Measurements from ENCODE around the gene SLC30A1.
"Not testable (repeated sequence)": the region's sequence is repeated elsewhere in the genome, so short reads cannot be mapped to it uniquely, and the experiment has no call there.

Gene SLC30A1

GRCh38 chr1:211583011-211583992 is 4.3 kb upstream of the SLC30A1 start:
- no peak for DNase-seq

DNA sequence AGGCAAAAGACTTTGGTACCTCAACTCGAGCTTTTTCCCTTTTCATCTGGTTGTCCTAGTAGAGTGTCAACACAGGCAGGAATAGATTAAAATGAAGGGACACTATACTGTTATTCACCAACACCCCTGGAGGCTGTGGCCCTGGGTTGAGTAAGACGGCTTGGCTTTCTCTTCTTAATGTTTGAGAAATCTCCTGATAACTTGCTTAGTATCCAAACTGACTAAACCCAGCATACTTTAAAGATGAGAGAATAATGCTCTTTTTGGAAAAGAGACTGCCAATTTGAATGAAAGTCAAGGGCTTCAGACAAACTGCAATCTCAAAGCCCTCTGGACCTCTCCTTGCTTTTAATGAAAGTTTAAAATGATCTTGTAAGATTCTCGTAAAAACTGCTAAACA is 2.6 kb upstream of the SLC30A1 start:
- no peak for DNase-seq

DNA sequence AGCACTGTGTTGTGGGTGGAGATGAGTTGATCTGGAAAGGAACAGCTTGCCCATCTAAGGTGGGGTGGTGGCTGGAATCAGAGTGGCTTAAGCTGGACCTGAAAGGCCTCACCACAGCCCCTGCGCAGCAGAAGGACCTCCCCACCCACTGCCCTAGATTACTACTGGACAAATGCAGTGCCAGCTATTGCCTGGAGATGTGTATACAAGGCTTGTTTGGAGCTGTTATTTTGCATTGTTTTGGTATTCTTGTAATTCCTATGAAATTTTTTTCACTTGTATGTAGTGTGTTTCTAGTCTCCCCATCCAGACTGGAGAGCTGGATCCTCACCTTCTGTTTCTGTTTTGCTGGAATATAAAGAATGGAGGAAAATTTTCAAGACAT is 1.3 kb upstream of the SLC30A1 start:
- DNase-seq: no peak

GRCh38 chr1:211579440-211580302 is 710 bp upstream of the SLC30A1 start:
- DNase-seq: peak; percentile 69

DNA sequence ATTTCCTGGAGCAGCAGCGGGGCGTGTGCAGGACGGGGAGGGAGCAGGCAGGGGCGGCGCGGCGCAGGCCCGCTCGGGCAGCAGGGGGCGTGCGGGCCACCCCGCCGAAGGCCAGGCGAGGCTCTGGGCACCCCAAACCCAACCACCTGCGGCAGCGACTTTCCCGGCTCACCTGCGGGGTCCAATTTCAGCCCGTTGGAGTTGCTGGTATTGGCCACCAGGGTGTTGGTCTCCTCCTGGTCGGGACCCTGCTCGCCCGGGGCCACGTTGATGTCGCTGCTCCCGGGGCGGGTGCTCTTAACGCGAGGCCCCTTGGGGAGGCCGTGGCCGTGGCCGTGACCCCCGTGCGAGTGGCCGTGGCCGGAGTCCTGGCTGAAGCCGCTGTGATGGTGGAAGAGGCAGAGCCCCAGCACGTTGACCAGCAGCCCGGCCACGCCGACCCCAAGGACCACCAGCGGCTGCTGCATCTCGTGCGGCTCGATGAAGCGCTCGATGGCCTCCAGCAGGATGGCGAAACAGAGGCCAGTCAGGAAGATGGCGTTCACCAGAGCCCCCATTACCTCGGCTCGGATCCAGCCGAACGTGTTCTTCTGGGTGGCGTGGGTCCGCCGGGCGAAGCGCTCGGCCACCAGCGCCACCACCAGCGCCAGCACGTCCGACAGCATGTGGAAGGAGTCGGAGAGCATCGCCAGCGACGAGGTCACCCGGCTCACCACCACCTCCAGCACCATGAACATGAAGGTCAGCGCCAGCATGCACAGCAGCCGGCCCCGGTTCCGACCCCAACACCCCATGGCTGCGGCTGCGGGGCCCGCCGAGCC is 932 bp downstream of the SLC30A1 start:
- peak; percentile 70 for DNase-seq

DNA sequence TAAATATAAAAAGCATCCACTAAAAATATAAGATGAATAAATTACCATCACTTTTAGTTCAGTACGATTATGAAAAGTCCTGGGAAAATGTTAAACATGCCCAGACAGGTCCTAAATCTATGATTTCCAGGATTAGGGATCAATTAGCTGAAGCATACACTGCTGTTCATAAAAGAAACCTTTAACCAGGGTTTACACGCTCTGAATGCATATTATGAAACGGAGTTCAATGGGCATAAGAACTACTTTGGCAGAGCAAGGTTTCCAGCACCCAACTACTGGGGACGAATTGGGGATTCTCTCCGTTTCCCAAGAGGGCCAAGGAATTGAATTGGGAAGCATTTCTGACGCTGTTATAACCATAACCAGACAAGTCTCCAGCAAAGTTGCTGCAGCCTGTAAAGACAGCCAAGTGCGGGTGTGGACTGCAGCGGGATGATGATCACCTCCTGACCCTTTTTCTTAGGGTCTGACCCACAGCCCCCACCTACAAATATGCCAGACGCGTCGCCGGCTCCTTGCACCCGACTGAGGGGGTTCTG is 1.6 kb downstream of the SLC30A1 start:
- DNase-seq: no peak

GRCh38 chr1:211576717-211577116 is 2.2 kb downstream of the SLC30A1 start:
- no peak for DNase-seq

DNA sequence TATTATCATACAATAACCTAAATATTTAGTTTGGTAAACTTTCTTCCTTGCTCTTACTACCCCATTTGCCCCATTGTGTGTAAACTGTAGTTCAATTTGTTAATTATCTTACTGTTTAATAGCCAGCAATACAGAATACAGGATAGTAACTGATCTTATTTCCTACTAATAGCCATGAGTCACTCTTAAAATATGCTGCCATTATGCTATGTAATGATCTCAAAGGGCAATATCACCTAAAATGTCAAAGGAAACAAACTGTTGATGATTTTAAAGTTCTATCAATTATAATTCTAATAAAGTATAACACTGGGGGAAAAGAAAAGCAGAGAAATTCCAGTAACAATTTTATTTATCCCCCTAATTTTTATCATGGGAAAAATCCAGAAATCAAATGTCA is 4.3 kb downstream of the SLC30A1 start:
- no peak for DNase-seq

DNA sequence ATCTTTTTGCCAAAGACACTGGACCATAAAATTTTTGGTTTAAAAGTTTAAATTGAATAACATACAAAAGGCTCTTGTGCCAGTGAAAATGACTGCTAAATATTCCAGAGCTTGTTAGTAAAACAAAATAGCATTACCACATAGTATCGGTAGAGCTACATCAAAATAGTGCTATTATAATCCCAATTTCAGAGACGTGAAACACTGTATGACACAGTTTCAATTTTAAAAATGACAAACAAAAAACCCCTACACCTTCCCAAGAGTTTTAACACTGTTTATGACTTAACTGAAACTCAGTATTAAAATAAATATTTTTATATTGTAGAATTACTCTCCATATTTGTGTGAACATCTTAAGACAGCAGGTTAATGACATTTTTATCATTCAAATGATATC is 7.0 kb downstream of the SLC30A1 start:
- DNase-seq: no peak

GRCh38 chr1:211570378-211570777 is 8.6 kb downstream of the SLC30A1 start:
- DNase-seq: not testable (repeated sequence)

GRCh38 chr1:211566431-211567025 is 12.4 kb downstream of the SLC30A1 start:
- DNase-seq: no peak

GRCh38 chr1:211564084-211564483 is 14.9 kb downstream of the SLC30A1 start:
- DNase-seq: no peak

DNA sequence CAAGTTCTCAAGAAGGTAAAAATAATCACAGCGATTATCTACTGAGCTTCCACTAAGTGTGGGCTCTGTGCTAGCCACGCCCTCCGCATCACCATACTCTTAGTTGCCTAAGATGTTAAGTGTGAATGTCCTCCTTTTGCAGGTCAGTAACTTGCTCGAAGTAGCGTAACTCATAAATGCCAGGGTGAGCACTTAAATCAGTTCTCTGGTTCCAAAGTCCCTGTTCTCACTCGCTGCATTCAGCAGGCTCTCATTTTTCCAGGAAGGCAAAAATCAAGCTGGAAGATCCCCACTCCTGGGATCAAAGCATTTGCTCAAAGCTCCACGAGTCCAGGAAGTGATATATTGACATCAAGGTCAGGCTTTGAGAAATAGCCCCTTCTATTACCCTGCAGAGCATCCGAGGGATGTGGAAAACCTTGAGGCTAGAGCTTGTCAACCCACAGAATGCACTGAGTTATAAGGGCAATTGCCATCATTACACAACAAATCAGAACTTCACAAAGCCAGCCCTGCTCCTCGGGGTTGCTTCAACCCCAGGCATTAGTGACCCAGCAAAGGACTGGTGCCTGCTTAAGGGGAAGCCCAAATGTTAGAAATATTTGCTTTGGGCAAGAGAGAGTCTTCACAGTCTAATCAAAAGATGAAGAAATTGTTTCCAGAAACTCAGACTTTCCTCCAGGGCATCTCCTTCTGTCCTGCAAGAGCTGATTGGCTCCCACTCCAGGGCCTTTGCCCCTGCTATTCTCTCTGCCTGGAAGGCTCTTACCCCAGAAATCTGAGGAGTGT is 19.5 kb downstream of the SLC30A1 start:
- DNase-seq: no peak

DNA sequence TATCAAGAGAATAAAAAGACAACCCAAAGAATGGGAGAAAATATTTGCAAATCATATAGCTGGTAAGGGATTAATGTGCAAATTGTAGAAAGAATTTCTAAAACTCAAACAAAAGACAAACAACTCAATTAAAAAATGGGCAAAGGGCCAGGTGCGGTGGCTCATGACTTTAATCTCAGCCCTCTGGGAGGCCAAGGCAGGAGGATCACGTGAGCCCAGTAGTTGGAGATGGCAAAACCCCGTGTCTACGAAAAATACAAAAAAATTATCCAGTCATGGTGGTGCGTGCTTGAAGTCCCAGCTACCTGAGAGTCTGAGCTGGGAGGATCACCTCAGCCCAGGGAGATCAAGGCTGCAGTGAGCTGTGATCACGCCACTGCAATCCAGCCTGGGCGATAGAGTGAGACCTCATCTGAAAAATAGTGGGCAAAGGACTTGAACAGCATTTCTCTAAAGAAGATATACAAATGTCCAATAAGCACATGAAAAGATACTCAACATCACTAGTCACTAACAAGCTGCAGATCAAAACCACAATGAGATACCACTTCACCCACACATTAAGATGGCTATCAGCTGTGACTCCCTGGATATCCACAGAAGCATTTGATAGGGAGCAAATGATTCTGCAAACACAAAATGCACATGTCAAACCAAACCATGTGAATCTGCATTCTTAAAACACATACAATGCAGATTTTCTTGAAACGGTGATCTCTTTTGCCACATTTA is 20.9 kb downstream of the SLC30A1 start:
- no peak for DNase-seq

DNA sequence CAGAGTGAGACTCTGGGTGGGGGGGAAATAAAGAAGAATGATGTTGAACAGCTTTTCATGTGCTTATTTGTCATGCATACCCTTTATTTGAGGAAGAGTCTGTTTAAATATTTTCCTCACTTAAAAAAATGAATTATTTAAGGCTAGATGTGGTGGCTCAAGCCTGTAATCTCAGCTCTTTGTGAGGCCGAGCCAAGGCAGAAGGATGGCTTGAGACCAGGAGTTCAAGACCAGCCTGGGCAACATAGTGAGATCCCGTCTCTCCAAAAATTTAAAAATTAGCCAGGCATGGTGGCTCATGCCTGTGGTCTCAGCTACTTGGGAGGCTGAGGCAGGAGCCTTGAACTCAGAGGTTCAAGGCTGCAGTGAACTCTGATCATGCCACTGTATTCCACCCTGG is 25.4 kb downstream of the SLC30A1 start:
- DNase-seq: no peak

- DNase-seq: no peak
Measured at GRCh38 chr1:211551638-211552460, 27.1 kb downstream of the SLC30A1 start.

GRCh38 chr1:211549092-211549711 is 29.8 kb downstream of the SLC30A1 start:
- no peak for DNase-seq

DNA sequence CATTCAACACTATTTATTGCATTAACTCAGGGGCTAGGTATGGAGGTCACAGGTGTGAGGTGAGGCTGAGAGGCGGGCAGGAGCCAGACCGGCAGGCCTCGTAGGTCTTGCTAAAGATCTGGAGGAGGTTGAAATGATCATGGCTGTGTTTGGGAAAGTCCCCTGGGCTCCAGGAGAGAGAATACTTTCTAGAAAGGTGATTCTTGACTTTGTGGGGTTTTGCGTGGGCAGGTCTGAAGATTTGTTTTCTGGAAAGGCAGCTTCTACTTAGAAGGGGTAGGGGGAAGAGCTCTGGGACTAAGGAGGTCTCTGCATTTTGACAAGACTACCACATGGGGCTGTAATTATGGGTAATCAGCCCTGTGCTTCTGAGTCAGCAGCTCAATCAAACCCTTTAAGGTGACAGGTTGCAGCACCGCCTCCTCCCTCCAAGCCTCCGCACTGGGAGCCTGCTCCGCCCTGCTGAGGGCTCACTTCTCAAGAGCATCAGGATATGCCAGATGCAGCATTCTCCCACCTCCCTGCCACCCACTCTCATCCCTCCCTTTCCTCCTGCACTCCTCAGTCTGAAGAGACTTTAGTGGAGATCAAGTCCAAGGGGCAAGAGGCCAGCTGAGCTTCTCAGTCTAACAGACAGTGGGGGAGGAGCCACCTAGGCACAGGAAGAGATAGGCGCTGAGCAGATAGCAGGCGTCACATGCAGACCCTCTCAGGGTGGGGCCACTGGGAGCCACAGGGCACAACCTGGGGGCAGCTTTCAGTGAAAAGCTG is 30.5 kb downstream of the SLC30A1 start:
- DNase-seq: no peak
